K562 (cell line): Measurements from ENCODE around the gene IFNA21. TPM values are rescaled to one million over a fixed set of nuclear protein-coding genes. Genes with fewer than 3 reads are reported as not detected.

Experiments
- ATAC-seq: fragments of 200-7000 bp; cut with Tn5 transposase; 3 replicates; pipeline ENCODE4 v1.9.1; 2020; ENCODE audit warnings: moderate library complexity
- BruUV-seq: library from RNA; stranded (reverse); fragments of 400-500 nt; replicated peaks from 2 replicates; lab custom pipeline; 2021; lab: Mats Ljungman, UMichigan
- CTCF ChIA-PET: fragments of 300-600 bp; formaldehyde crosslinking; extraction: SDS; loops from one replicate; lab custom pipeline; 2021; ENCODE audit warnings: low intra/inter-chr PET ratio; lab: Yijun Ruan, JAX
- POLR2A ChIA-PET: fragments of 300-600, 350-650 bp; sonication (Branson Sonifier 250); formaldehyde crosslinking; extraction: SDS; loops from one replicate; lab custom pipeline; 2021; ENCODE audit warnings: antibody characterized with exemption, inconsistent platforms; lab: Yijun Ruan, JAX
- DNase-seq, 4 experiments: peaks; one replicate each; pipeline versions ENCODE4 v3.0.0 to v3.0.0-alpha.2; 2011 to 2018; ENCODE audit warnings: low spot score in 3 of 4, mixed read lengths in 3 of 4; ENCODE audit errors: extremely low read depth in 1 of 4
- FAIRE-seq: peaks from 2 replicates; lab custom pipeline; 2011; peaks lifted over from hg19 to GRCh38; lab: Jason Lieb, UNC
- H2AFZ ChIP-seq: 2 replicates; pipeline ENCODE4 v1.6.0; 2011; ENCODE audit warnings: low read depth, low read length, control low read depth, inconsistent platforms
- H3K27ac ChIP-seq: fragments of 200-600 bp; 3 replicates; pipeline ENCODE4 v1.8.0; 2011; ENCODE audit warnings: low read depth, mild to moderate bottlenecking, control low read depth, inconsistent platforms, low read length, moderate library complexity, mixed read lengths; ENCODE audit errors: extremely low read depth
- H3K27me3 ChIP-seq, 2 experiments: fragments of 300-600 bp in 1 of 2; 2 replicates in 1 of 2; 3 replicates in 1 of 2; pipeline versions ENCODE4 v1.6.0 to v1.8.0; 2011; ENCODE audit warnings: inconsistent platforms in 2 of 2, low read length in 2 of 2, mild to moderate bottlenecking in 1 of 2, mixed read lengths in 1 of 2, moderate library complexity in 1 of 2; ENCODE audit not compliant: control insufficient read depth in 2 of 2, insufficient read depth in 2 of 2
- H3K36me3 ChIP-seq: fragments of 300-600 bp; 3 replicates; pipeline ENCODE4 v1.8.0; 2011; ENCODE audit warnings: mild to moderate bottlenecking, low read length, inconsistent platforms; ENCODE audit not compliant: control insufficient read depth, insufficient read depth
- H3K4me1 ChIP-seq, 2 experiments: fragments of 200-600 bp in 1 of 2; replicated peaks in 1 of 2; 2 replicates in 1 of 2; 3 replicates in 1 of 2; pipeline versions ENCODE4 v1.5.1 to v1.8.0; 2011; ENCODE audit warnings: inconsistent platforms in 2 of 2, low read length in 2 of 2, mild to moderate bottlenecking in 1 of 2, mixed read lengths in 1 of 2, moderate library complexity in 1 of 2; ENCODE audit not compliant: control insufficient read depth in 2 of 2, insufficient read depth in 2 of 2
- H3K4me2 ChIP-seq: 2 replicates; pipeline ENCODE4 v1.6.1; 2011; ENCODE audit warnings: low read length, control low read depth, inconsistent platforms, mixed read lengths; ENCODE audit not compliant: insufficient read depth
- H3K4me3 ChIP-seq: fragments of 200-600 bp; sonication (generic), shearing (Covaris generic); 2 replicates; pipeline ENCODE4 v1.5.1; 2016; ENCODE audit warnings: control low read depth, inconsistent platforms
- H3K79me2 ChIP-seq: fragments of 200-600 bp; 3 replicates; pipeline ENCODE4 v1.8.0; 2011; ENCODE audit warnings: low read length, inconsistent platforms; ENCODE audit not compliant: control insufficient read depth, insufficient read depth
- H3K9ac ChIP-seq, 2 experiments: 2 replicates each; pipeline versions ENCODE4 v1.6.0 to v1.6.1; 2011; ENCODE audit warnings: low read depth in 2 of 2, low read length in 2 of 2, control low read depth in 1 of 2, inconsistent platforms in 1 of 2, mild to moderate bottlenecking in 1 of 2, mixed read lengths in 1 of 2; ENCODE audit not compliant: insufficient read depth in 1 of 2
- H3K9me1 ChIP-seq: one replicate; pipeline ENCODE4 v1.6.0; 2011; ENCODE audit warnings: inconsistent platforms, mild to moderate bottlenecking, low read length, moderate library complexity; ENCODE audit not compliant: control insufficient read depth, insufficient read depth
- H3K9me3 ChIP-seq: replicated peaks from 2 replicates; pipeline ENCODE4 v1.5.1; 2011; ENCODE audit warnings: low read depth, low read length, inconsistent platforms; ENCODE audit not compliant: control insufficient read depth, insufficient read depth
- H4K20me1 ChIP-seq: replicated peaks from 2 replicates; pipeline ENCODE4 v1.6.1; 2011; ENCODE audit warnings: low read length, inconsistent platforms, mixed read lengths; ENCODE audit not compliant: control insufficient read depth, insufficient read depth
- SREBF2 ChIP-seq: sonication (generic); formaldehyde crosslinking; IDR thresholded peaks from 2 replicates; pipeline ENCODE4 v1.4.0; 2020; ENCODE audit warnings: mild to moderate bottlenecking, missing genetic modification reagents
- ZBTB8A ChIP-seq: fragments of 450-650 bp; IDR thresholded peaks from 2 replicates; pipeline ENCODE4 v1.6.1; 2018; ENCODE audit warnings: mild to moderate bottlenecking, moderate library complexity; ENCODE audit not compliant: partially characterized antibody
- ZNF655 ChIP-seq: fragments of 250-450 bp; sonication (Bioruptor Pico); IDR thresholded peaks from 2 replicates; pipeline ENCODE4 v1.5.0; 2021
- ZZZ3 ChIP-seq: fragments of 450-650 bp; IDR thresholded peaks from 2 replicates; pipeline ENCODE4 v1.6.1; 2016; ENCODE audit warnings: antibody characterized with exemption, mild to moderate bottlenecking, moderate library complexity
- WGBS: fragments of 100-300 bp; shearing (Covaris generic); methylation state at CpG from one replicate; pipeline ENCODE4 v1.1.6; 2016; ENCODE audit warnings: low coverage, mixed read lengths; ENCODE audit not compliant: insufficient coverage; ENCODE audit errors: missing lambda C conversion rate; 5-methylcytosine and 5-hydroxymethylcytosine counted together
- in situ Hi-C: fragments of 300-500 bp; cut with MboI; formaldehyde crosslinking; loops from 4 replicates; pipeline ENCODE4 v1.15.0; 2018; ENCODE audit warnings: inconsistent platforms, mixed read lengths
- intact Hi-C: fragments of 100-400 bp; cut with micrococcal nuclease; formaldehyde crosslinking; loops from 2 replicates; pipeline ENCODE4 v1.14.2; 2022
- polyA plus RNA-seq, 8 experiments: library from polyadenylated mRNA; depleted of rRNA in 4 of 8; stranded (reverse) in 5 of 8; unstranded in 3 of 8; fragments of >200 nt; fragmentation: Nextera tagmentation in 2 of 8; fragmentation: Illumina TruSeq in 1 of 8; extraction: Ambion mirVana in 2 of 8; extraction: Trizol in 1 of 8; gene quantifications; 2 replicates each; pipeline versions ENCODE4 v1.2.1 to v1.2.3, GENCODE V29; 2011 to 2014; ENCODE audit warnings: inconsistent platforms in 1 of 8, missing spikeins in 1 of 8
- small RNA-seq: library from RNA; depleted of rRNA; stranded (forward); fragments of <200 nt; gene quantifications from one replicate; pipeline ENCODE3, GENCODE V24; 2014
- total RNA-seq, 7 experiments: library from RNA; depleted of rRNA in 6 of 7; stranded (reverse); fragments of >200 nt in 6 of 7; fragmentation: Illumina TruSeq in 2 of 7; extraction: Trizol in 2 of 7; gene quantifications; 2 replicates each; pipeline versions ENCODE4 v1.2.1 to v1.2.3, GENCODE V29; 2011 to 2021; ENCODE audit warnings: low replicate concordance in 1 of 7

The IFNA21 gene
- total and polyA plus RNA-seq, 9 of the 15 experiments (the other 6 are each of a cell fraction or from before 2014, with no cell fraction given) = not detected

- H3K36me3 ChIP-seq = no peaks in the 10 kb centered on the region
- H3K4me3 ChIP-seq = no peak overlapping the region
- H3K79me2 ChIP-seq = no peaks in the 10 kb centered on the region
- H3K4me2 ChIP-seq = no peak overlapping the region
- BruUV-seq = no TSS peak
- intact Hi-C loops = no loop called here
- CTCF ChIA-PET = no interaction called here
- H3K27me3 ChIP-seq = no peaks in the 10 kb centered on the region
- H3K4me1 ChIP-seq = no peaks in the 10 kb centered on the region
- H3K9me1 ChIP-seq = no peaks in the 10 kb centered on the region
- TF ChIP-seq ZNF655 (CRISPR knock-in tag) (no peak), SREBF2 (CRISPR knock-in tag) (no peak)
- FAIRE-seq = no peak
- no peak overlapping the region for H2AFZ ChIP-seq
- H3K9ac ChIP-seq = no peak overlapping the region
- POLR2A ChIA-PET = no interaction called here
- no peaks in the 10 kb centered on the region for H4K20me1 ChIP-seq
- H3K27ac ChIP-seq = no peak overlapping the region
- H3K9me3 ChIP-seq = no peaks in the 10 kb centered on the region
- in situ Hi-C loops = no loop called here
- no peak for ATAC-seq
- DNase-seq = no peak
- no CpG with 5 or more reads among the region's 2 CpGs for WGBS
Measured at GRCh38 chr9:21121079-21121478, 45.4 kb downstream of the IFNA21 start.

GRCh38 chr9:21119093-21119770, 47.2 kb downstream of the IFNA21 start:
- intact Hi-C loops (no loop called here), in situ Hi-C loops (no loop called here)
- Histone ChIP-seq H3K4me3 (no peak overlapping the region), H3K4me2 (no peak overlapping the region), H2AFZ (no peak overlapping the region), H3K27ac (no peak overlapping the region), H4K20me1 (no peaks in the 10 kb centered on the region), H3K27me3 (no peaks in the 10 kb centered on the region), H3K9ac (no peak overlapping the region), H3K9me1 (no peaks in the 10 kb centered on the region), H3K79me2 (no peaks in the 10 kb centered on the region), H3K9me3 (no peaks in the 10 kb centered on the region), H3K36me3 (no peaks in the 10 kb centered on the region), H3K4me1 (no peaks in the 10 kb centered on the region)
- WGBS = no CpG with 5 or more reads among the region's 7 CpGs
- no peak for TF ChIP-seq ZZZ3
- TF ChIP-seq ZBTB8A = no peak
- DNase-seq (no peak), ATAC-seq (no peak), FAIRE-seq (no peak)
- ChIA-PET POLR2A (no interaction called here), CTCF (no interaction called here)
- BruUV-seq = no TSS peak

Small RNAs within 50 kb of the gene (small RNA-seq; reads per million reads assigned to genes)
- not detected for gene RF00019

Other genes with a start within 250 kb of the IFNA21 start
Only the 7 nearest of the 15 such genes appear.
- gene IFNW1, start 24.8 kb downstream of the IFNA21 start, total RNA-seq (2014; rRNA removed) = not detected in 2 replicates
- gene IFNW1, start 24.8 kb downstream of the IFNA21 start, total RNA-seq (2014; rRNA removed; fragmentation: Illumina TruSeq; extraction: Trizol) = not detected in 2 replicates
- gene IFNW1, start 24.8 kb downstream of the IFNA21 start, total RNA-seq (2015; rRNA removed; fragmentation: Illumina TruSeq; extraction: Trizol) = not detected in 2 replicates
- not detected in 2 replicates for gene IFNW1, start 24.8 kb downstream of the IFNA21 start, total RNA-seq (2021)
- gene IFNW1, start 24.8 kb downstream of the IFNA21 start, polyA plus RNA-seq (2011; rRNA removed) = not detected in 2 replicates
- not detected in 2 replicates for gene IFNW1, start 24.8 kb downstream of the IFNA21 start, polyA plus RNA-seq (2014; fragmentation: Illumina TruSeq; extraction: Trizol)
- gene IFNW1, start 24.8 kb downstream of the IFNA21 start, polyA plus RNA-seq (2014; fragmentation: Nextera tagmentation; extraction: Ambion mirVana) = not detected
- gene IFNW1, start 24.8 kb downstream of the IFNA21 start, polyA plus RNA-seq (2014; rRNA removed) = not detected in 2 replicates
- not detected in 2 replicates for gene IFNA4, start 20.9 kb upstream of the IFNA21 start, total RNA-seq (2014; rRNA removed)
- not detected in 2 replicates for gene IFNA4, start 20.9 kb upstream of the IFNA21 start, total RNA-seq (2014; rRNA removed; fragmentation: Illumina TruSeq; extraction: Trizol)
- not detected in 2 replicates for gene IFNA4, start 20.9 kb upstream of the IFNA21 start, total RNA-seq (2015; rRNA removed; fragmentation: Illumina TruSeq; extraction: Trizol)
- not detected in 2 replicates for gene IFNA4, start 20.9 kb upstream of the IFNA21 start, total RNA-seq (2021)
- gene IFNA4, start 20.9 kb upstream of the IFNA21 start, polyA plus RNA-seq (2011; rRNA removed) = not detected in 2 replicates
- gene IFNA4, start 20.9 kb upstream of the IFNA21 start, polyA plus RNA-seq (2014; fragmentation: Illumina TruSeq; extraction: Trizol) = not detected in 2 replicates
- gene IFNA4, start 20.9 kb upstream of the IFNA21 start, polyA plus RNA-seq (2014; fragmentation: Nextera tagmentation; extraction: Ambion mirVana) = not detected
- gene IFNA4, start 20.9 kb upstream of the IFNA21 start, polyA plus RNA-seq (2014; rRNA removed) = not detected in 2 replicates
- gene IFNA7, start 35.5 kb upstream of the IFNA21 start, total RNA-seq (2014; rRNA removed) = not detected in 2 replicates
- gene IFNA7, start 35.5 kb upstream of the IFNA21 start, total RNA-seq (2014; rRNA removed; fragmentation: Illumina TruSeq; extraction: Trizol) = not detected in 2 replicates
- gene IFNA7, start 35.5 kb upstream of the IFNA21 start, total RNA-seq (2015; rRNA removed; fragmentation: Illumina TruSeq; extraction: Trizol) = not detected in 2 replicates
- not detected in 2 replicates for gene IFNA7, start 35.5 kb upstream of the IFNA21 start, total RNA-seq (2021)
- not detected in 2 replicates for gene IFNA7, start 35.5 kb upstream of the IFNA21 start, polyA plus RNA-seq (2011; rRNA removed)
- gene IFNA7, start 35.5 kb upstream of the IFNA21 start, polyA plus RNA-seq (2014; fragmentation: Illumina TruSeq; extraction: Trizol) = not detected in 2 replicates
- gene IFNA7, start 35.5 kb upstream of the IFNA21 start, polyA plus RNA-seq (2014; fragmentation: Nextera tagmentation; extraction: Ambion mirVana) = not detected
- not detected in 2 replicates for gene IFNA7, start 35.5 kb upstream of the IFNA21 start, polyA plus RNA-seq (2014; rRNA removed)
- not detected in 2 replicates for gene IFNA10, start 40.5 kb upstream of the IFNA21 start, total RNA-seq (2014; rRNA removed)
- not detected in 2 replicates for gene IFNA10, start 40.5 kb upstream of the IFNA21 start, total RNA-seq (2014; rRNA removed; fragmentation: Illumina TruSeq; extraction: Trizol)
- gene IFNA10, start 40.5 kb upstream of the IFNA21 start, total RNA-seq (2015; rRNA removed; fragmentation: Illumina TruSeq; extraction: Trizol) = not detected in 2 replicates
- gene IFNA10, start 40.5 kb upstream of the IFNA21 start, total RNA-seq (2021) = not detected in 2 replicates
- not detected in 2 replicates for gene IFNA10, start 40.5 kb upstream of the IFNA21 start, polyA plus RNA-seq (2011; rRNA removed)
- not detected in 2 replicates for gene IFNA10, start 40.5 kb upstream of the IFNA21 start, polyA plus RNA-seq (2014; fragmentation: Illumina TruSeq; extraction: Trizol)
- gene IFNA10, start 40.5 kb upstream of the IFNA21 start, polyA plus RNA-seq (2014; fragmentation: Nextera tagmentation; extraction: Ambion mirVana) = not detected
- gene IFNA10, start 40.5 kb upstream of the IFNA21 start, polyA plus RNA-seq (2014; rRNA removed) = not detected in 2 replicates
- not detected in 2 replicates for gene IFNA16, start 50.7 kb upstream of the IFNA21 start, total RNA-seq (2014; rRNA removed)
- not detected in 2 replicates for gene IFNA16, start 50.7 kb upstream of the IFNA21 start, total RNA-seq (2014; rRNA removed; fragmentation: Illumina TruSeq; extraction: Trizol)
- gene IFNA16, start 50.7 kb upstream of the IFNA21 start, total RNA-seq (2015; rRNA removed; fragmentation: Illumina TruSeq; extraction: Trizol) = not detected in 2 replicates
- not detected in 2 replicates for gene IFNA16, start 50.7 kb upstream of the IFNA21 start, total RNA-seq (2021)
- gene IFNA16, start 50.7 kb upstream of the IFNA21 start, polyA plus RNA-seq (2011; rRNA removed) = not detected in 2 replicates
- gene IFNA16, start 50.7 kb upstream of the IFNA21 start, polyA plus RNA-seq (2014; fragmentation: Illumina TruSeq; extraction: Trizol) = not detected in 2 replicates
- gene IFNA16, start 50.7 kb upstream of the IFNA21 start, polyA plus RNA-seq (2014; fragmentation: Nextera tagmentation; extraction: Ambion mirVana) = not detected
- not detected in 2 replicates for gene IFNA16, start 50.7 kb upstream of the IFNA21 start, polyA plus RNA-seq (2014; rRNA removed)
- not detected in 2 replicates for gene IFNA17, start 61.6 kb upstream of the IFNA21 start, total RNA-seq (2014; rRNA removed)
- not detected in 2 replicates for gene IFNA17, start 61.6 kb upstream of the IFNA21 start, total RNA-seq (2014; rRNA removed; fragmentation: Illumina TruSeq; extraction: Trizol)
- gene IFNA17, start 61.6 kb upstream of the IFNA21 start, total RNA-seq (2015; rRNA removed; fragmentation: Illumina TruSeq; extraction: Trizol) = not detected in 2 replicates
- not detected in 2 replicates for gene IFNA17, start 61.6 kb upstream of the IFNA21 start, total RNA-seq (2021)
- not detected in 2 replicates for gene IFNA17, start 61.6 kb upstream of the IFNA21 start, polyA plus RNA-seq (2011; rRNA removed)
- not detected in 2 replicates for gene IFNA17, start 61.6 kb upstream of the IFNA21 start, polyA plus RNA-seq (2014; fragmentation: Illumina TruSeq; extraction: Trizol)
- not detected for gene IFNA17, start 61.6 kb upstream of the IFNA21 start, polyA plus RNA-seq (2014; fragmentation: Nextera tagmentation; extraction: Ambion mirVana)
- gene IFNA17, start 61.6 kb upstream of the IFNA21 start, polyA plus RNA-seq (2014; rRNA removed) = not detected in 2 replicates
- not detected in 2 replicates for gene IFNA14, start 73.3 kb upstream of the IFNA21 start, total RNA-seq (2014; rRNA removed)
- gene IFNA14, start 73.3 kb upstream of the IFNA21 start, total RNA-seq (2014; rRNA removed; fragmentation: Illumina TruSeq; extraction: Trizol) = not detected in 2 replicates
- gene IFNA14, start 73.3 kb upstream of the IFNA21 start, total RNA-seq (2015; rRNA removed; fragmentation: Illumina TruSeq; extraction: Trizol) = not detected in 2 replicates
- not detected in 2 replicates for gene IFNA14, start 73.3 kb upstream of the IFNA21 start, total RNA-seq (2021)
- gene IFNA14, start 73.3 kb upstream of the IFNA21 start, polyA plus RNA-seq (2011; rRNA removed) = not detected in 2 replicates
- not detected in 2 replicates for gene IFNA14, start 73.3 kb upstream of the IFNA21 start, polyA plus RNA-seq (2014; fragmentation: Illumina TruSeq; extraction: Trizol)
- gene IFNA14, start 73.3 kb upstream of the IFNA21 start, polyA plus RNA-seq (2014; fragmentation: Nextera tagmentation; extraction: Ambion mirVana) = not detected
- gene IFNA14, start 73.3 kb upstream of the IFNA21 start, polyA plus RNA-seq (2014; rRNA removed) = not detected in 2 replicates